ENCODE data around the gene PDXK.
A peak's percentile ranks its signal among the peaks of the same experiment; 100 is the strongest.
"Not testable (repeated sequence)": the region's sequence is repeated elsewhere in the genome, so short reads cannot be mapped to it uniquely, and the experiment has no call there.

The PDXK gene

GRCh38 chr21:43697758-43698643 lies 20.9 kb upstream of the PDXK start:
- in situ Hi-C loops (cut with HindIII; ENCODE audit: low sequenced_read_pairs) = no loop called here
- no peak for TF ChIP-seq CTCF (IDR thresholded peaks at IDR 0.05; ENCODE audit: low read depth, low read length)
- peak; percentile 29 for DNase-seq (ENCODE audit: low read depth, low spot score)
- no peak overlapping the region for H3K4me3 ChIP-seq (ENCODE audit: low read depth, low read length)

GRCh38 chr21:43699492-43699777 lies 19.5 kb upstream of the PDXK start:
- in situ Hi-C loops (cut with HindIII; ENCODE audit: low sequenced_read_pairs); DNase-seq (ENCODE audit: low read depth, low spot score); H3K4me3 ChIP-seq (ENCODE audit: low read depth, low read length): not testable (repeated sequence)

DNA sequence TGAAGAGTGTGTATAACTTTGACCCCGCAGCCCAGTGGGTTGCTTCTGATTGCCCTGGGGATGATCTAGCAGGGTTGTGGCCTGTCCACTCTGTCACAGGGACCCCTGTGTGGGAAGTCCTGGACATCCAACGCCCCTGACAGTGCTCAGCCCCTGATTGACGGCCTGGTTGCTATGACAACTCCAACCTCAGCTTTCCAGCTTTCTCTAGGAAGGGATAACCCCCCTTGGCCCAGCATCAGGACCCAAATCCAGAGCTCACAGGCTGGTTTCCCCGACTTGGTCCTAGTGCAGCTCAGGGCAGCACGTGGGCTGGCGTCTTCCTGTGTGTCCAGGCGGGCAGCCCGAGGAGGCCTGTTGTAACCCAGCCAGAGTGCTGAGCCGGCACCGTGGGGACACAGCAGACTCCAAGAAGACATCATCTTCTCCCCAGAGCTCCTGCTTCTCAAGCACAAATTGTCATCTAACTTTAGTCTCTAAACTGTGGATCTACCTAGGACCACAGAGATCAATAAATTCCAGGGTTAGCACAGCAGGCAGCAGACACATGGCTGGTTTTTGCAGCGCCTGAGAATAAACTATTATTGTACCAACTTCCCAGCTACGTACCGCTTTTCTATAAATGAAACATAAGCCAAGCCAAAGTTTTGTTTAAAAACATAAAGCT lies 18.9 kb upstream of the PDXK start:
- no peak overlapping the region for H3K4me3 ChIP-seq (ENCODE audit: low read depth, low read length)
- in situ Hi-C loops (cut with HindIII; ENCODE audit: low sequenced_read_pairs) = no loop called here
- no peak for DNase-seq (ENCODE audit: low read depth, low spot score)
- no peak for TF ChIP-seq CTCF (IDR thresholded peaks at IDR 0.05; ENCODE audit: low read depth, low read length)

GRCh38 chr21:43701936-43702784 lies 16.8 kb upstream of the PDXK start:
- no peak for DNase-seq (ENCODE audit: low read depth, low spot score)
- in situ Hi-C loops (cut with HindIII; ENCODE audit: low sequenced_read_pairs) = no loop called here
- TF ChIP-seq CTCF (IDR thresholded peaks at IDR 0.05; ENCODE audit: low read depth, low read length) = no peak
- no peak overlapping the region for H3K4me3 ChIP-seq (ENCODE audit: low read depth, low read length)

DNA sequence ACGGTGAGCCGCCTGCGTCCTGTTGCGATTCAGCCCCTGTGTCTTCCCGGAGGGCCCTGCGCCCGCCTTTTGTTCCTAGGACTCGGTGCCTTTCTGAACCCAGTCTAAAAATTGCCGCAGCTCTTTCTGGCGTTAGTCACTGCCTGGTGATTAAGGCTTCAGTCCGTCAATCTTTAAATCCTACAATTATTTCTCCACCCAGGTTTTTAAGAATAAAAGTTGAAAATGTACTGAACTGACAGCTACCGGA lies 16.2 kb upstream of the PDXK start:
- no peak overlapping the region for H3K4me3 ChIP-seq (ENCODE audit: low read depth, low read length)
- TF ChIP-seq CTCF (IDR thresholded peaks at IDR 0.05; ENCODE audit: low read depth, low read length) = no peak
- in situ Hi-C loops (cut with HindIII; ENCODE audit: low sequenced_read_pairs) = no loop called here
- no peak for DNase-seq (ENCODE audit: low read depth, low spot score)

DNA sequence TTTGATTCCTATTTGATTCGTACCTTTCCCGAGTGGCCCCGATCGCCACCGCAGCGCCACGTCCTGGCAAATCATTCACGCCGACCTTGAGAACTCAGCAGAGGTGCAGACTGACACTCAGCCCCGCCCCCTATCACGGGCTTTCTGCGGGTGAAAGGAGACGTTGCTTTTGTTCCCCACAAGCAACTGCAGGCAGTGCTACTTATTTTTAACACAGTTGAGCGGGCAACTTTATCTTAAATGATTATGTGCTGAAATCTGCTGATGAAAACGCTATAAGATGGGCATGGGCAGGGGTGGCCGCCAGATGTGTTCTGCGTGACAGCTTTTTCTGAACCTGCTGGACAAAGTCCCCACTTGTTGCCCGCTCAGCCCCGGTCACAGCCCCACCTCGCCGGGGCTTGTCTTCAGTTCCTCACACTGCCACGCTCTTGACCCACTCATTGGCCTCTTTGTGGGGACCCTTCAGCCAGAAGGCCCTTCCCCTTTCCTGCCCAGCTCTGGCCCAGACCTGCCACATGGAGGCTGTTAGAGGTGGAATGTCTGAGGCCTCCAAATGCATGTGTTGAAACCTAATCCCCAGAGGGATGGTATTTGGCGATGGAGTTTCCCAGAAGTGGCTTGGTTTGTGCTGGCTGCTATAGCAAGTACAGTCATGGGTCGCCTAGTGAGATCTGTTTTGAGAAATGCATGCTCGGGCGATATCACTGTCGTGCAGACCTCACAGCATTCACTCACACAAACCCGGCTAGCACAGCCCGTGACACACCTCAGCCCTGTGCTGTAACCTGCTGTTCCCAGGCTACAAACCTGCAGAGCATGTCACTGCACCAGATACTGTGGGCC lies 15.7 kb upstream of the PDXK start:
- DNase-seq (ENCODE audit: low read depth, low spot score) = peak; percentile 61
- in situ Hi-C loops (cut with HindIII; ENCODE audit: low sequenced_read_pairs) = no loop called here
- no peak overlapping the region for H3K4me3 ChIP-seq (ENCODE audit: low read depth, low read length)
- no peak for TF ChIP-seq CTCF (IDR thresholded peaks at IDR 0.05; ENCODE audit: low read depth, low read length)

Data from astrocyte of the spinal cord (primary cell).